GM21447 (cell line): Measurements from ENCODE around the gene MOV10.
A peak's percentile ranks its signal among the peaks of the same experiment; 100 is the strongest.
"Not testable (repeated sequence)": the region's sequence is repeated elsewhere in the genome, so short reads cannot be mapped to it uniquely, and the experiment has no call there.

Experiments
- ATAC-seq: cut with Tn5 transposase; IDR thresholded peaks from one replicate; pipeline ENCODE4 v1.9.1; 2021; ENCODE audit not compliant: unreplicated experiment

MOV10 gene

GRCh38 chr1:112674440-112674985 is at the start of gene MOV10:
MOV10 (plus strand) TSS chr1:112674659; CDS start chr1:112674913, 254 bp downstream.
- peak; percentile 55 for ATAC-seq

GRCh38 chr1:112625696-112626095 is 48.8 kb upstream of the MOV10 start:
- ATAC-seq, result no peak

DNA sequence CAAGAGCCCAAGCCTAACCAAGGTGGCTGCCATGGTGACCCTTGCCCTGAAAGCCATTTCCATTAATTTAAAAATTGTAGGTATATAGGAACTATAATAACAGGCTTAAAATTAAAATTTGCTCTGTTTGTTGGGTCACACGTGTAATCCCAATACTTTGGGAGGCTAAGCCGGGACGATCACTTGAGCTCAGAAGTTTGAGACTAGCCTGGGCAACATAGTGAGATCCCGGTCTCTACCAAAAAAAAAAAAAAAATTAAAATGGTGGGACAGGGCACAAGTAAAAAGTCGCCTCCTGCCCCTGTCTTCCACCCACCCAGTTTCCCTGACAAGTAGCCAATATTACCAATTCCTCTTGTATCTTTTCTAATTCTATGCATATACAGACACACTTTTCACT is 48.3 kb upstream of the MOV10 start:
- ATAC-seq, result no peak

- ATAC-seq, result no peak
Observed at GRCh38 chr1:112626887-112627286, 47.6 kb upstream of the MOV10 start.

- ATAC-seq, result no peak
Observed at GRCh38 chr1:112628516-112628915, 45.9 kb upstream of the MOV10 start.

DNA sequence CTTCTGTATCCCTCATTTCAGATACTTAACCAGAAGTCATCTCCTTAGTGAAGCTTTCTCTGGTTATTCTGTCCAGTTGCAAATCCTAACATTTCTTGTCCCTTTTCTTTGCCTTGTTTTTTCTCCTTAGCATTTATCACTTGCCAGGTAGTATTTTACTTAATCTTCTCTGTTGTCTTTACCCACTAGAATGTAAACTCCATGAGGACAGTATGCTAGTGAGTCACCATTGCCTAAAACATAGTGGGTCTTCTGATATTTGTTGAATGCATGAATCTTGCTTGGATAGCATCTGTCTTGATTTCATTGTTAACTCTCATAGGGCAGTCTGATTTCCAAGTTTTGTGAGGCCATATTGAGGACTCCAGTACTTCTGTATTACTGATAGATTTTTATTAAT is 45.2 kb upstream of the MOV10 start:
- ATAC-seq, result no peak

DNA sequence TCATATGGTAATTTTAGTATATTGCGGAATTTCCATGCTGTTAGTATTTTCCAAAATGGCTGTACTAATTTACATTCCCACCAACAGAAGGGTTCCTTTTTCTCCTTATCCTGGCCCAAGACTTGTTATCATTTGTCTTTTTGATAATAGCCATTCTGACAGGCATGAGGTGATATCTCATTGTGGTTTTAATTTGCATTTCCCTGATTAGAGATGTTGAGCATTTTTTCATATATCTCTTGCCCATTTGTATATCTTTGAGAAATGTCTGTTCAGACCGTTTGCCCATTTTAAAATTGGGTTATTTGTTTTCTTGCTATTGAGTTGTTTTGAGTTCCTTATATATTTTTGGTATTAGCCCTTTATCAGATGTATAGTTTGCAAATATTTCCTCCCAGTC is 40.8 kb upstream of the MOV10 start:
- no peak for ATAC-seq

DNA sequence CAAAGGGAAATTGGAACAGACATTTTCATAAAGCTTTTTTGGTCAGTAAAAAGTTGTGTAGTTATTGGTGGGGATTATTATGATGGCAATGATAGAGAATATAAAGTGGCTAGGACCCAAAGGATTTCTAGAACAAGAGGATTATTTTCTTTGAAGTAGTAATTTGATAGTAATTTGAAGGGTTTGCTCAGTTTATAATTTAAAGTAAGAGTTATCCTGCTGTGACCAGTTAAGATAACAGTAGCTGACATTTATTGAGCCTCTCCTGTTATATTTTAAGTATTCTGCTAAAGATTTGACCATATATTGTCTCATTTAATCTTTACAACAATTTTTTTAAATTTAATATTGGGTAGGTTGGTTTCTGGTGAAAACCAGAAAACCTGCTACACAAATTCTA is 40.1 kb upstream of the MOV10 start:
- no peak for ATAC-seq

DNA sequence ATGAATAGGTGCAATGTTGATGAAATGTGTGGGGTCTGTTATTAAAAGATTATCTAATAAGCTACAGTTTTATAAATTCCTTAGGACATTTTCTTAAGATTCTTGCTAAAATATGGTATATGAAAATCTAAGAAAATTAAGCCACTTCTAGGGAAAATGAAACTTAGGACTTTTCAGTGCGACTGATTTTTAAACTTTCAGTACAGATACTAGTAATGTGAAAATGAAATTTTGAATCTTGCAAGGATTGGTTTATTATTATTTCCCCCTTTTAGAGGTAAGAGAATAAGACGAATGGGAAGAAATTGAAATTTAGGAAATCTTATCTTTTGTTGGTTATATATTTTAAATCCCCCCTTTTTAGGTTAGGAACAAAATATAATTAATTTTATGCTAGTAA is 38.4 kb upstream of the MOV10 start:
- no peak for ATAC-seq

DNA sequence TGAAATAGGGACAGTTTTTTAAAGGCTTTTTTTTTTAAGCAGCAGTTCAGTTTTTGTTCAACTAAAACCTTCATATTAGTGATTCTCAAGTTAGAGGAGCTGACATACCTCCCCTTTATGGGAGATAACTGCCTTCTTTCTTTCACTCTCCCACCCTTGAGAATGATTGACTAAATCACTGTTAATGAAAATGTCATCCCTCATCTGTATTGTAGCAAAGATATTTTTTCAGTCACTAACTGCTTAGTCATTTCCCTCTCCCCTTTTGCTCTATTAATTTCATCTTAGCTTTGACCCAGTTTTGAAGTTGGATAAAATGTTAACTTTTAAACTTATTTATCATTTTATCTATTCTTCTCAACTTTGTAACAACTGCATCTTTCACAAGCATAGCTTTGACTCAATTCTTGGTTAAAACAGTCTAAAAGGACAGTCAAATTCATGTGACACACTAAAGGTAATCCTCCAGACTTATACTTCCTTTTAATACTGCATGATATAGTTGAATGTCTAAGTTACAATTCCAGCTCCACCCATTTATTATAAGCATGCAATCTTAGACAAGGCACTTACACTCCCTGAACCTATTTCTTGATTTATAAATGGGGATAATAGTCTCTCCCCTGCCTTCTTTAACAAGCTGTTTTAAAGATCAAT is 37.7 kb upstream of the MOV10 start:
- ATAC-seq, result peak; percentile 52

GRCh38 chr1:112637254-112638109 is 37.0 kb upstream of the MOV10 start:
- ATAC-seq, result no peak

- ATAC-seq, result no peak
Observed at GRCh38 chr1:112638110-112638428, 36.4 kb upstream of the MOV10 start.

DNA sequence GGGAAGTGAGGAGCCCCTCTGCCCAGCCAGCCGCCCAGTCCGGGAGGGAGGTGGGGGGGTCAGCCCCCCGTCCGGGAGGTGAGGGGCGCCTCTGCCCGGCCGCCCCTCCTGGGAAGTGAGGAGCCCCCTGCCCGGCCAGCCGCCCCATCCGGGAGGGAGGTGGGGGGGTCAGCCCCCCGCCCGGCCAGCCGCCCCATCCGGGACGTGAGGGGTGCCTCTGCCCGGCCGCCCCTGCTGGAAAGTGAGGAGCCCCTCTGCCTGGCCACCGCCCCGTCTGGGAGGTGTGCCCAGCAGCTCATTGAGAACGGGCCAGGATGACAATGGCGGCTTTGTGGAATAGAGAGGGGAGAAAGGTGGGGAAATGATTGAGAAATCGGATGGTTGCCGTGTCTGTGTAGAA is 34.0 kb upstream of the MOV10 start:
- not testable (repeated sequence) for ATAC-seq

DNA sequence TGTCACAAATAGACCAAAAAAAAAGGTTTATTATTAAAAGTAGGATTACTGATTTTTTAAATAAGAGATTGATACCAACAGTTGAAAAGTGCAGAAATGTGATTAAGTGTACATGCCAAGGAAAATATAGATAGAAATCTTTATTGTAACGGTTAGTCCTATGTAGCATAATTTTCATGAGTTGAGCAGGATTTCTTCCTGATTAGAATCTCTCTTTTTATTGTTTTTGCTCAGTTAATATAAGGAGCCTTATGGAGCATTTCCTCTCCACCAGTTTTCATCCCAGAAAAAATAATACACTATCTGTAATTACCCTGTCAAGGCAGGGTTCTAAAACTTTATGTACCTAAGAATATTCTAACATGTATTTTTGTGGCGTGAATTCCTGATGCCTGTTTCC is 31.4 kb upstream of the MOV10 start:
- ATAC-seq, result no peak

DNA sequence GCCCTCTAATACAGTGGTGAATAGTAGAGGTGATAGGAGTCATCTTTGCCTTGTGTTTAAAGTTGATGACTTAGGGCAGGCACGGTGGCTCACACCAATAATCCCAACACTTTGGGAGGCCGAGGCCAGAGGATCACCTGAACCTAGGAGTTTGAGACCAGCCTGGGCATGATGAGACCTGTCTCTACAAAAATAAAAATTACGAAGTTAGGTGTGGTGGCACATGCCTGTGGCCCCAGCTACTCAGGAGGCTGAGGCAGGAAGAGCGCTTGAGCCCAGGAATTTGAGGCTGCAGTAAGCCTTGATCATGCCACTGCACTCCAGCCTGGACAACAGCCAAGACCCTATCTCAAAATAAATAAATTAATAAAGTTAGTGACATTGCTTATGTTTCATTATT is 28.2 kb upstream of the MOV10 start:
- ATAC-seq, result no peak

GRCh38 chr1:112651205-112651604 is 23.3 kb upstream of the MOV10 start:
- no peak for ATAC-seq

GRCh38 chr1:112665857-112666256 is 8.6 kb upstream of the MOV10 start:
- no peak for ATAC-seq

GRCh38 chr1:112666946-112667345 is 7.5 kb upstream of the MOV10 start:
- ATAC-seq, result no peak

DNA sequence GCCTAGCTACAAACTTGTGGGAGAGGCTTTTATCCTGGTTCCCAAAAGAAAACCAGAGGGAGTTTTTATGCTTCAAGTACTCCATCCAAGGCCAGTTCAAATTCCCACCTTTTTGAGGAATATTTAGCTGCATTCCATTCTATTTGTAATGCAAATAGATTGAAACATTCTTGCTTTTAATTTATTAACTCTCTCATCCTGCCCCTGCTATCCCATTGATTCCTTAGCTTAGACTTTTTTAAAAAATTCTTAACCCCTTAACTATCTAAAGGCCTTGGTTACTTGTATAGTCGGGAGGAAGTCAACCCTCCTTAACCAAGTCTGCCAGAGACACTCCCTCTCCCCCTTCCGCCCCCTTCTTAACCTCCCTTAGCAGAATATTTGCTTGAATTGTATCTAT is 2.5 kb upstream of the MOV10 start:
- no peak for ATAC-seq

- ATAC-seq, result no peak
Observed at GRCh38 chr1:112672842-112673241, 1.6 kb upstream of the MOV10 start.

DNA sequence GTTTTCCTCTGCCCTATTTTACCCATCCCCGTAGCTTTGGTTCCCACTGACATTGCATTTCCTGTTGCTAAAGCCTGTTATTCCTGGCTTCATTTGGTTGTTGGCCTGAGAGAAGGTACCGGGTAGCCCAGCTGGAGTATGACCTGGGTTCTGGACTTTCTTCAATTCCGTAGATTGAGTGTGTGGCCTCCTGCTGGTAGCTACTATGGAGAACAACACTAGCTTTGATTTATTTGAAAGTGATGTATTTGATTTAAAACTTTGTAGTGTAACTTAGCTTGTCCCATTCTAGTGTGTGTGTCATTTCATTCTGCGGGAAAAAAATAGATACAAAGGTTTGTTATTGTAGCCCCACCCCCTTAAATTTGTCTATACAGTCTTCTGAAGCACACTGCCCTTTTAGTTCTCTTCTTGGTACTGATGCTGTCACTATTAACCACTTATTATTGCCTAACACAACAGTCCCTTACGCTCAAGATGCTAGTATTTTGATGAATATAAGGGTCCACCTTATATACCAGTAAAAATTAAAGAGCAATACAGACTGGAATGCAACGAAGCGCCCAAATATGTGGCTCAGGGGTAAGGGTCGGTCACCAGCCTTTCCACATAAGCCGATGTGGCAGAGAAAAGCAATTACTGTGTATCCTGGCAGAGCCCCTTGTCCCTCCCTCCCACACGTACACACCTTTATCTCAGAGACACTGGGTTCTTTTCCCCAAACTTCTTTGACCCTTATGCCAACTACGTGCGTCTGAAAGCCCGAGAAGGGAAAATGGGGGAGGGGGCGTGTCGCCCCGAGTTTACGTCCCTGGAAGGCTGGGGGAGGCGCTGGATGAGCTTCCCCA is 643 bp upstream of the MOV10 start:
- ATAC-seq, result peak; percentile 7
